ENCODE measurements around the gene ATP1A2.
A peak's percentile ranks its signal among the peaks of the same experiment; 100 is the strongest.

Gene ATP1A2

DNA sequence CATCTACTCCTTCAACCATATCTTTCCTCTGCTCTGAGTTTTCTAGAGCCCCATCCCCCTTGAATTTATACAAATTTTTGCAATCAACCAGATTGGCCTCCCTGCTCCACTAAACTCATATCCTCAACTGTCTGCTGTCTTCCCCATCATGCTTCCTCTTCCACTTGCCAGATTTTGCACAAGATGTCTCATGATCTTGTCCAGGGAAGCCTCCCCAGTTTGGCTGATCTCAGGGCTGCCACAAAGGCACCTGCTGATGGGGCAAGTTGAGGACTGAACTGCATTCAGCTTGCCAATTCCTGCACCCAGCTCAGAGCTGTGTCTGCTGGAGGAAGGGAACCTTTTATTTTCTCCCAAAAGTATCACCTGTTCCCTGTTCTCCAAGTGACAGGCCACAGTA lies 38.1 kb upstream of the ATP1A2 start:
- H3K4me1 ChIP-seq (ENCODE audit: control insufficient read depth, insufficient read depth, low read length): no peaks in the 10 kb centered on the region
- H3K27me3 ChIP-seq (ENCODE audit: control insufficient read depth in 1 of 2, insufficient read depth in 2 of 2, low read length in 2 of 2): peaks cover 43 to 44% of the 10 kb centered on the region in 2 donors
- no peaks in the 10 kb centered on the region for H3K36me3 ChIP-seq (ENCODE audit: control insufficient read depth in 2 of 2, insufficient read depth in 2 of 2, low read length in 2 of 2)
- no peak overlapping the region for H3K4me3 ChIP-seq (ENCODE audit: low read length in 2 of 2)
- H3K27ac ChIP-seq (ENCODE audit: low read length): no peak overlapping the region
- no peak overlapping the region for H3K9ac ChIP-seq (ENCODE audit: low read length in 2 of 2)
- no peaks in the 10 kb centered on the region for H3K9me3 ChIP-seq (ENCODE audit: control insufficient read depth in 2 of 2, low read length in 2 of 2)

DNA sequence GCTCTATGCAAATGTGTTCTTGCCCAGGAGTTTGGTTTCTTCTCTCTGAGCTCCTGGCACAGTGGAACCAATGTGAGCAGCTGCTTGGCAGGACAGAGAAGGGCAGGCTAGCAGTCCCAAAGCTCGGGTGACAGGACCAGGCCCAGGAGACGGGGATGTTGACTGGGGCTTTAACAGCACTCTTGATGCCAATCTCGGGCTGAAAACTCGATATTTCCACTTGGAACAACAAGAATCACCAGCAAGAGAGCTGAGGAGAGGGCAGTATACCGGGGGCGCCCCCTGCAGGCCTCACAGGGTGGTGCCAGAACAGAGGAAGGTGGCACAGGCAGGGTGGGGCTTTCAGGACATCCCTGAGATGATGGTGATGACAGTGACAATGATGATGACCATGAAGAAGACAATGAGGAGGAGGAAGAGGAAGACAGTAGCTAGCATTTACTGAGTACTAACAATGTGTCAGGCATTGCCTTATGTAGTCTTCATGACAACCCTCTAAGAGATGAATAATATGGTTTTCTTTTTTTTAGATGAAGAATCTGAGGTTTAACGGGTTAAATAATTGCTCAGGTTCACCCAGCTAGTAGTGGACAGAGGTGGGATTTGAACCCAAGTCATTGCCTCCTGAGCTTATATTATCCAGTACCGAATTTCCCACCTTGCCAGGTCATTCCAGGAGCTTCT lies 36.9 kb upstream of the ATP1A2 start:
- Histone ChIP-seq H3K9me3 (ENCODE audit: control insufficient read depth in 2 of 2, low read length in 2 of 2) (no peaks in the 10 kb centered on the region), H3K27ac (ENCODE audit: low read length) (no peak overlapping the region), H3K27me3 (ENCODE audit: control insufficient read depth in 1 of 2, insufficient read depth in 2 of 2, low read length in 2 of 2) (peaks cover 48 to 50% of the 10 kb centered on the region in 2 donors), H3K36me3 (ENCODE audit: control insufficient read depth in 2 of 2, insufficient read depth in 2 of 2, low read length in 2 of 2) (no peaks in the 10 kb centered on the region), H3K9ac (ENCODE audit: low read length in 2 of 2) (no peak overlapping the region), H3K4me3 (ENCODE audit: low read length in 2 of 2) (no peak overlapping the region), H3K4me1 (ENCODE audit: control insufficient read depth, insufficient read depth, low read length) (peaks cover 2% of the 10 kb centered on the region)

DNA sequence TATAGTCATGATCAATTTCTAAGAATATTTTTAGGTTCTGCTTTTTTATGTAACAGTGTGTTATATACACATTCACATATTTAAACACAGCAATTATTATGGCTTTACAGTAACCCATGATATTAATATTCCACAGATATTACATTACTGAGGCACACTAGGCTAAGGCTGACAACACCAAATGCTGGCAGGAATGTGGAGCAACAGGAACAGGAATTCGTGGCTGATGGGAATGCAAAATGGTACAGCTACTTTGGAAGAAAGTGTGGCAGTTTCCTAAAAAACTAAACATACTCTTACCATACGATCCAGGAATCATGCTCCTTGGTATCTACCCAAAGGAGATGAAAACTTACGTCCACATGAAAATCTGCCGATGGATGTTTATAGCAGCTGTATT lies 36.1 kb upstream of the ATP1A2 start:
- Histone ChIP-seq H3K27ac (ENCODE audit: low read length) (no peak overlapping the region), H3K9ac (ENCODE audit: low read length in 2 of 2) (no peak overlapping the region), H3K4me1 (ENCODE audit: control insufficient read depth, insufficient read depth, low read length) (peaks cover 10% of the 10 kb centered on the region), H3K9me3 (ENCODE audit: control insufficient read depth in 2 of 2, low read length in 2 of 2) (no peaks in the 10 kb centered on the region), H3K4me3 (ENCODE audit: low read length in 2 of 2) (no peak overlapping the region), H3K36me3 (ENCODE audit: control insufficient read depth in 2 of 2, insufficient read depth in 2 of 2, low read length in 2 of 2) (no peaks in the 10 kb centered on the region), H3K27me3 (ENCODE audit: control insufficient read depth in 1 of 2, insufficient read depth in 2 of 2, low read length in 2 of 2) (peaks cover 50 to 53% of the 10 kb centered on the region in 2 donors)

DNA sequence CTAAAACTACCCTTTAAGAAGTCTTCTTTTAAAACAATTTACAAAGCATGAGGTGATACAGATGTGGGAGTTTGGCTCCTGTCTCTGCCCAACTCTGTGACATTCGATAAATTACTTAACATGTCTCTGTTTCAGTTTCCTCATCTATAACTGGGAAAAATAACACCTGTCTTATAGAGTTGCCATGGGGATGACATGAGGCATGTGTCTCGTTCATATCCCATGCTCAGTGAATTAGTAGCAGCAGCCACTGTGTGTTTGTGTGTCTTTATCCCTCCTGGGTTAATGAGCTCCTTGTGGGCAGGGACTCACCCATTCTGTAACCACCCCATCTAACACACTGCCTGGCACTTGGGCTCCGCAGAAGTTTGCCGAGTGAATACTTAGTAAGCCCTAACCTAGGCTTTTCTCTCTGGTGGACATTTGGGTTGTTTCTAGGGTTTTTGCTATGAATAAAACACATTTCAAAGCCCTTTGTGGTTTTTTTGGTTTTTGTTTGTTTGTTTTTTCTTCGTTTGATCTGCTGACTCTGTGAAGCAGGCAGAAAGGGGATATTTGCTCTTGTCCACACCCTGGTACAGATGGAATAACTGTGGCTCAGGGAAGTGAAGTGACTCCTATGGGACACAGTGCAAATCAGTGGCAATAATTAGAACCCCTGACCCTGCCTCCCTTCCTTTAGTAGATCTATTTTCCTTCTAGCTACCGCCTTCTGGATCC lies 35.0 kb upstream of the ATP1A2 start:
- no peak overlapping the region for H3K4me3 ChIP-seq (ENCODE audit: low read length in 2 of 2)
- H3K27ac ChIP-seq (ENCODE audit: low read length): no peak overlapping the region
- peaks cover 12% of the 10 kb centered on the region for H3K4me1 ChIP-seq (ENCODE audit: control insufficient read depth, insufficient read depth, low read length)
- H3K9me3 ChIP-seq (ENCODE audit: control insufficient read depth in 2 of 2, low read length in 2 of 2): no peaks in the 10 kb centered on the region
- H3K27me3 ChIP-seq (ENCODE audit: control insufficient read depth in 1 of 2, insufficient read depth in 2 of 2, low read length in 2 of 2): peaks cover 46 to 50% of the 10 kb centered on the region in 2 donors
- H3K9ac ChIP-seq (ENCODE audit: low read length in 2 of 2): no peak overlapping the region
- no peaks in the 10 kb centered on the region for H3K36me3 ChIP-seq (ENCODE audit: control insufficient read depth in 2 of 2, insufficient read depth in 2 of 2, low read length in 2 of 2)

DNA sequence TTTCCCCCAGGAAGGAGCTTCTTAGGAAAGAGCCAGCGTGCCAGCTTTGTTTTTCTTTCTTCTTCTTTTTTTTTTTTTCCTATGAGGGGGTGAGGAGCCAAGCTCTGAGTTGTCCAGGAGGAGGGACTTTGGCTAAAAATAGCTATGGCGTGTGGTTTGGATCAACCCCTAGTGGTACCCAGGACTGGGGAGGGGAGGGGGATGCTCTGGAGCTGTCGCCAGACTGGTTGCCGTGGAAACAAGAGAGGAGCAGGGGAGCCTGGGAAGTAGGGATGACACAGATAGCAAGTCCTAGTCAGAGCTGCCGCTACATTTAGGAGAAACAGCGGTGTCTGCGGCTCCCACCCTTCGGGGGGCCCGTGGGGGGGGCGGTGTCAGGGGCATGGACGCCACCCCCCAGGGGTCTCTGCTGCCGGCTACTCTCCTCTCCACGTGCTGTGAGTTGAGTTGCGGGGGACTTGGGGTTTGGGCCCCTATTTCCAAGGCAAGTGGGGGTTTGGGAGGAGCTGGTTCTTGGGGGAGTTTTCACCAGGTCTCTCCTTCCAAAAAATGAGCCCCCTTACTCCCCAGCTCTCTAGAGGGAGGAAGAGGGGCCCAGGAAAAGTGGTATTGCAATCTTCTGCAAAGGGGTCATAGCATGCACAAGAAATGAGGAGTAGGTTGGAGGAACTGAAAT lies 34.2 kb upstream of the ATP1A2 start, which contains the start of gene KCNJ9:
Gene KCNJ9 (plus strand): TSS at position 278 of the 676 bp plus-strand sequence. CDS start 2,493 bp downstream, outside the sequence.
- Histone ChIP-seq H3K27ac (ENCODE audit: low read length) (no peak within 1 kb of the TSS), H3K27me3 (ENCODE audit: control insufficient read depth in 1 of 2, insufficient read depth in 2 of 2, low read length in 2 of 2) (peaks cover 46 to 48% of the 10 kb centered on the region in 2 donors), H3K9ac (ENCODE audit: low read length in 2 of 2) (no peak within 1 kb of the TSS), H3K4me1 (ENCODE audit: control insufficient read depth, insufficient read depth, low read length) (peaks cover 18% of the 10 kb centered on the region), H3K36me3 (ENCODE audit: control insufficient read depth in 2 of 2, insufficient read depth in 2 of 2, low read length in 2 of 2) (no peaks in the 10 kb centered on the region), H3K4me3 (ENCODE audit: low read length in 2 of 2) (no peak within 1 kb of the TSS), H3K9me3 (ENCODE audit: control insufficient read depth in 2 of 2, low read length in 2 of 2) (no peaks in the 10 kb centered on the region)

DNA sequence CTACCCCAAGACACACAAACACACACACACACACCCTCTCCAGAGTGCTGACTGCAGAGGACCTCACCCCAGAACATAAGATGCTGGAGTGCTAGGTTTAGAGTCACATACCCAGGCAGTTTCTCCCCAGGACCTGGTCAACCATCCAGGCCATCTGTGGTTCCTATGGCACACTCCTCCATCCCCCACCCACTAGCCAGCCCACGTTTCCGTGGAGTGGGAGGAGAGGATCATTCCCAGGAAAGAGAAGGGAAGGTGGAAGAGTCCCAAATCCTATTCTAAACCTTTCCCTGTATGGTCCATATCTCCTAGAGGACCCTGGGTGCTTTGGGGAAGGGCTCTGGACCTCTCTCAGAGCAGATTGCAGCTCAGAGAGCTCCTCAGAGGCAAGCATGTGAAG lies 33.1 kb upstream of the ATP1A2 start:
- Histone ChIP-seq H3K27ac (ENCODE audit: low read length) (no peak overlapping the region), H3K9me3 (ENCODE audit: control insufficient read depth in 2 of 2, low read length in 2 of 2) (no peaks in the 10 kb centered on the region), H3K4me1 (ENCODE audit: control insufficient read depth, insufficient read depth, low read length) (peaks cover 18% of the 10 kb centered on the region), H3K36me3 (ENCODE audit: control insufficient read depth in 2 of 2, insufficient read depth in 2 of 2, low read length in 2 of 2) (no peaks in the 10 kb centered on the region), H3K4me3 (ENCODE audit: low read length in 2 of 2) (no peak overlapping the region), H3K27me3 (ENCODE audit: control insufficient read depth in 1 of 2, insufficient read depth in 2 of 2, low read length in 2 of 2) (peaks cover 40 to 45% of the 10 kb centered on the region in 2 donors), H3K9ac (ENCODE audit: low read length in 2 of 2) (no peak overlapping the region)

DNA sequence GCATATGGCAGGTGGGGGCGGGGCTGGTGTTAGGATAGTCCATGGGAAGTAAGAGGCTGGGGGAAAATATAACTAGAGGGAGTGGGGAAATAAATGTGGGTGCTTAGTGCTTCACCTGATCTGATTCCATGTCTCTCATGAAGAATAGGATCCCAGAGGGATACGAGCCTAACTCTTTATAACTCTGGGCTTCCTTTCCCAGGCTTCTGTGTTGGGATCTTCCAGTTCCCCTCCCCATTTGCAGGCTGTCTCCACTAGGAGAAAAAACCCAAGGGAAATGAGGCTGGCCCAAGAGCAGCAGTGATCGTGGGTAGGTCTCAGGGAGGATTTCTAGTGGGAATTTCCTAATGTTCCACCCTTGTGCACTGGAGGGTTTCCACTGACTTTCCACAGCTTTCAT lies 32.6 kb upstream of the ATP1A2 start:
- Histone ChIP-seq H3K36me3 (ENCODE audit: control insufficient read depth in 2 of 2, insufficient read depth in 2 of 2, low read length in 2 of 2) (no peaks in the 10 kb centered on the region), H3K27me3 (ENCODE audit: control insufficient read depth in 1 of 2, insufficient read depth in 2 of 2, low read length in 2 of 2) (peaks cover 38 to 45% of the 10 kb centered on the region in 2 donors), H3K9ac (ENCODE audit: low read length in 2 of 2) (no peak overlapping the region), H3K4me3 (ENCODE audit: low read length in 2 of 2) (no peak overlapping the region), H3K4me1 (ENCODE audit: control insufficient read depth, insufficient read depth, low read length) (peaks cover 18% of the 10 kb centered on the region), H3K9me3 (ENCODE audit: control insufficient read depth in 2 of 2, low read length in 2 of 2) (no peaks in the 10 kb centered on the region), H3K27ac (ENCODE audit: low read length) (no peak overlapping the region)

DNA sequence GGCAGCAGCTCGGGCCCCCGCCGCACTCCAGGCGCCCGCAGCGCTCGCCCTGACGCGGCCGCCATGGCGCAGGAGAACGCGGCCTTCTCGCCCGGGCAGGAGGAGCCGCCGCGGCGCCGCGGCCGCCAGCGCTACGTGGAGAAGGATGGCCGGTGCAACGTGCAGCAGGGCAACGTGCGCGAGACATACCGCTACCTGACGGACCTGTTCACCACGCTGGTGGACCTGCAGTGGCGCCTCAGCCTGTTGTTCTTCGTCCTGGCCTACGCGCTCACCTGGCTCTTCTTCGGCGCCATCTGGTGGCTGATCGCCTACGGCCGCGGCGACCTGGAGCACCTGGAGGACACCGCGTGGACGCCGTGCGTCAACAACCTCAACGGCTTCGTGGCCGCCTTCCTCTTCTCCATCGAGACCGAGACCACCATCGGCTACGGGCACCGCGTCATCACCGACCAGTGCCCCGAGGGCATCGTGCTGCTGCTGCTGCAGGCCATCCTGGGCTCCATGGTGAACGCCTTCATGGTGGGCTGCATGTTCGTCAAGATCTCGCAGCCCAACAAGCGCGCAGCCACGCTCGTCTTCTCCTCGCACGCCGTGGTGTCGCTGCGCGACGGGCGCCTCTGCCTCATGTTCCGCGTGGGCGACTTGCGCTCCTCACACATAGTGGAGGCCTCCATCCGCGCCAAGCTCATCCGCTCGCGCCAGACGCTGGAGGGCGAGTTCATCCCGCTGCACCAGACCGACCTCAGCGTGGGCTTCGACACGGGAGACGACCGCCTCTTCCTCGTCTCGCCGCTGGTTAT lies 31.4 kb upstream of the ATP1A2 start:
- Histone ChIP-seq H3K36me3 (ENCODE audit: control insufficient read depth in 2 of 2, insufficient read depth in 2 of 2, low read length in 2 of 2) (no peaks in the 10 kb centered on the region), H3K4me3 (ENCODE audit: low read length in 2 of 2) (peak overlapping the region; percentile 70 to 78), H3K9ac (ENCODE audit: low read length in 2 of 2) (peak overlapping the region; percentile 13 to 25), H3K27ac (ENCODE audit: low read length) (no peak overlapping the region), H3K27me3 (ENCODE audit: control insufficient read depth in 1 of 2, insufficient read depth in 2 of 2, low read length in 2 of 2) (peaks cover 33 to 35% of the 10 kb centered on the region in 2 donors), H3K4me1 (ENCODE audit: control insufficient read depth, insufficient read depth, low read length) (peaks cover 18% of the 10 kb centered on the region), H3K9me3 (ENCODE audit: control insufficient read depth in 2 of 2, low read length in 2 of 2) (no peaks in the 10 kb centered on the region)

DNA sequence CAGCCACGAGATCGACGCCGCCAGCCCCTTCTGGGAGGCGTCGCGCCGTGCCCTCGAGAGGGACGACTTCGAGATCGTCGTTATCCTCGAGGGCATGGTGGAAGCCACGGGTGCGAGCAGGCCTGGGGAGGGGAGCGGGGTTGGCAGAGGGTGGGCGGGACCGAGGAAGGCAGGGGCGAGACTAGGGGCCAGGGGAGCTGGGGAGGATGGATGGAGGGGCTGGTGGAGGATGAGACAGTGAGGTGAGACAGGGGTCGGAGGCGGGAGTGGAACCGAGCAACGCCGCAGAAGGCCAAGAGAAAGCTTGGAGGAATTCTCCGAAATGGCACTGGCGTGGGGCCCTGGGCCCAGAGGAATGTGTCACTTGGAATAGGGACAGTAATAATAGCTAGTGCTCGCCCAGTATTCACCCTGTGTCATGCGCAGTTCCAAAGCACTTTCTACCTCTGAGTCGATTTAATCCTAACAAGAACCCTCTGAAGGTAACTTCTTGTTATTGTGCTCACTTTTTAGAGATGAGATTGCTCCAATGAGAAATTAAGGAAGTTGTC lies 30.7 kb upstream of the ATP1A2 start:
- H3K4me3 ChIP-seq (ENCODE audit: low read length in 2 of 2): no peak overlapping the region
- H3K27me3 ChIP-seq (ENCODE audit: control insufficient read depth in 1 of 2, insufficient read depth in 2 of 2, low read length in 2 of 2): peaks cover 31 to 32% of the 10 kb centered on the region in 2 donors
- peaks cover 18% of the 10 kb centered on the region for H3K4me1 ChIP-seq (ENCODE audit: control insufficient read depth, insufficient read depth, low read length)
- H3K36me3 ChIP-seq (ENCODE audit: control insufficient read depth in 2 of 2, insufficient read depth in 2 of 2, low read length in 2 of 2): peaks cover 0 to 3% of the 10 kb centered on the region in 2 donors
- H3K27ac ChIP-seq (ENCODE audit: low read length): no peak overlapping the region
- H3K9me3 ChIP-seq (ENCODE audit: control insufficient read depth in 2 of 2, low read length in 2 of 2): no peaks in the 10 kb centered on the region
- H3K9ac ChIP-seq (ENCODE audit: low read length in 2 of 2): no peak overlapping the region

Data from stomach smooth muscle (tissue), 2 donors.